ENCODE measurements around the gene ZC3H12D.

The ZC3H12D gene

DNA sequence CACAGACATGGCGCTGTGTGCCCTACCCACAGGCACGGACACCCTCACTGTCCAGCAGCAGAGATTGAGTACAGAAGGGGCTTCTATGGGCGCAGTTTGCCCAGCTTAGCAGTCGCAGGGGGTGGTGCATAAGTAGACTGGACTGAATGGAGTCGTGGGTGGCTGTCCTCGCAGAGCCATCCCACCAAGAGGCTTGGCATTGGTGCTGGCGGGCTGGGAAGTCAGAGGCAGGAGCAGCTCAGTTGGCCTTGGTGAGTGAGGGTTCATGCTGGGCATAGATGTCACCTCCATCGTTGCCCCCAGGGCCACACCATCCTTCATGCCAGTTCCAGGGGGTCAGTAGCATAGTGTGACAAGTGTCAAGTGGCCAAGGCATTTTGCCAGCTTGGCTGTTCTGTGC lies 59.6 kb downstream of the ZC3H12D start:
- TF ChIP-seq, protein P1, sequence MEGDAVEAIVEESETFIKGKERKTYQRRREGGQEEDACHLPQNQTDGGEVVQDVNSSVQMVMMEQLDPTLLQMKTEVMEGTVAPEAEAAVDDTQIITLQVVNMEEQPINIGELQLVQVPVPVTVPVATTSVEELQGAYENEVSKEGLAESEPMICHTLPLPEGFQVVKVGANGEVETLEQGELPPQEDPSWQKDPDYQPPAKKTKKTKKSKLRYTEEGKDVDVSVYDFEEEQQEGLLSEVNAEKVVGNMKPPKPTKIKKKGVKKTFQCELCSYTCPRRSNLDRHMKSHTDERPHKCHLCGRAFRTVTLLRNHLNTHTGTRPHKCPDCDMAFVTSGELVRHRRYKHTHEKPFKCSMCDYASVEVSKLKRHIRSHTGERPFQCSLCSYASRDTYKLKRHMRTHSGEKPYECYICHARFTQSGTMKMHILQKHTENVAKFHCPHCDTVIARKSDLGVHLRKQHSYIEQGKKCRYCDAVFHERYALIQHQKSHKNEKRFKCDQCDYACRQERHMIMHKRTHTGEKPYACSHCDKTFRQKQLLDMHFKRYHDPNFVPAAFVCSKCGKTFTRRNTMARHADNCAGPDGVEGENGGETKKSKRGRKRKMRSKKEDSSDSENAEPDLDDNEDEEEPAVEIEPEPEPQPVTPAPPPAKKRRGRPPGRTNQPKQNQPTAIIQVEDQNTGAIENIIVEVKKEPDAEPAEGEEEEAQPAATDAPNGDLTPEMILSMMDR (IDR thresholded peaks at IDR 0.05; ENCODE audit: control insufficient read depth, extremely low read depth, insufficient read depth), result no peak

DNA sequence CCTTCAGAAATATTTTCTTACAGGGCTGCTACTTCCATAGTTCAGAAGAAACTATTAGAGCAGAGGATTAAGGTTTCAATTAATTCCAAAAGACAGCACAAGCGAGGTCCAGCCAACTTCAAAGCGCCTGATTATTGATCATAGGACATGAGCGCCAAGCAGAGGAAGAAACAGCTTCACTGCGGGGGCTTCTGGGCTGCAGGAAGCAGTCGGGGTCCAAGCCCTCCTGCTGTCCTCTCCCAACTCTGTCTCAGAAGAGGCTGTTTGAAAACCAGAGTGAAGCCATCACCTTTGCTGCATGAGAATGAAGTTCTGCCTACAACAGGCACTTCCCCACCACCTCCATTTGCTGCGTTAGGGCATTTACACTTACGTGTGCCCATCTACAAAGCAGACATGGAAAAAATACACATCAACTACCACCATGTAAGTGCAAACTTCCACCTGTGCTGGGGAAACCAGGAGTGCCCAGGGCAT lies 60.8 kb downstream of the ZC3H12D start:
- DNase-seq (ENCODE audit: low read depth), result no peak
- H3K4me3 ChIP-seq (ENCODE audit: low read depth, low read length), result no peak overlapping the region
- TF ChIP-seq, protein P1 (IDR thresholded peaks at IDR 0.05; ENCODE audit: control insufficient read depth, extremely low read depth, insufficient read depth), result no peak

More for the DNA sequence above, 59.6 kb downstream of the ZC3H12D start:
- no peak overlapping the region for H3K4me3 ChIP-seq (ENCODE audit: low read depth, low read length)
- DNase-seq (ENCODE audit: low read depth), result no peak

DNA sequence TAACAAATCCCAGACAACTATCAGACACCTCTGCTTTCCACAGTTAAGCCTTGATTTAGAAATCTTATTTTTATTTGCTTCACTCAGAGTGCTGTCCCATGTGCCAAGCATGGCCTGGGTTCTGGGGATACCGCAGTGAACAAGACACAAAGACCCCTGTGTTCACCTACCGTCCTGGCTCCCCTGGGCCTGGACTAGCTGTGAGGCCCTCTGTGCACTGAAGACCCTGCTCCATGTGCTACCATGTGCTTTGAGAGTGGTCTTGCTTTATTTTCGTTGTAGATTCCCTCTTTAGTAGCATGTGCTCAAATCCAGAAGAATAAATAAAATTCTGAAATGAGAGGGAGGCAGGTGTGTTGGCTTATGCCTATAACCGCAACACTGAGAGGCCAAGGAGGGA lies 62.2 kb downstream of the ZC3H12D start:
- DNase-seq (ENCODE audit: low read depth), result no peak
- no peak overlapping the region for H3K4me3 ChIP-seq (ENCODE audit: low read depth, low read length)
- TF ChIP-seq, protein P1 (IDR thresholded peaks at IDR 0.05; ENCODE audit: control insufficient read depth, extremely low read depth, insufficient read depth), result no peak

DNA sequence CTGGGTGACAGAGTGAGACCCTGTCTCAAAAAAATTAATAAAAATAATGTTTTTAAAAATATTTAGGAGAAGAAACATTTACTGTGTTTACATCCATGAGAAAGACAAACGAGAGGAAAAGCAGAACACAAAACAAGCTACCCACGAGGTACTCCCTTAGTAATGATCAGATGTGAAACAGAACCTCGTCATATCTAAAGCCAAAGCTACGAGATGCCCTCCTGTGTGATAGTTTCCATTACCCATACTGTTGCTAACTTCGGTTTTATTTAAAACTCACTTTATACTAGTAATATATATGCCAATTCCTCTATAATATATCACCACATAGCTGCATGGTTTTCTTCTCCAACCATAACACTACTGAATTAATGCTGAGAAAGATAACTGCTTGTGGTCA lies 63.7 kb downstream of the ZC3H12D start:
- TF ChIP-seq, protein P1 (IDR thresholded peaks at IDR 0.05; ENCODE audit: control insufficient read depth, extremely low read depth, insufficient read depth), result no peak
- no peak overlapping the region for H3K4me3 ChIP-seq (ENCODE audit: low read depth, low read length)
- DNase-seq (ENCODE audit: low read depth), result no peak

DNA sequence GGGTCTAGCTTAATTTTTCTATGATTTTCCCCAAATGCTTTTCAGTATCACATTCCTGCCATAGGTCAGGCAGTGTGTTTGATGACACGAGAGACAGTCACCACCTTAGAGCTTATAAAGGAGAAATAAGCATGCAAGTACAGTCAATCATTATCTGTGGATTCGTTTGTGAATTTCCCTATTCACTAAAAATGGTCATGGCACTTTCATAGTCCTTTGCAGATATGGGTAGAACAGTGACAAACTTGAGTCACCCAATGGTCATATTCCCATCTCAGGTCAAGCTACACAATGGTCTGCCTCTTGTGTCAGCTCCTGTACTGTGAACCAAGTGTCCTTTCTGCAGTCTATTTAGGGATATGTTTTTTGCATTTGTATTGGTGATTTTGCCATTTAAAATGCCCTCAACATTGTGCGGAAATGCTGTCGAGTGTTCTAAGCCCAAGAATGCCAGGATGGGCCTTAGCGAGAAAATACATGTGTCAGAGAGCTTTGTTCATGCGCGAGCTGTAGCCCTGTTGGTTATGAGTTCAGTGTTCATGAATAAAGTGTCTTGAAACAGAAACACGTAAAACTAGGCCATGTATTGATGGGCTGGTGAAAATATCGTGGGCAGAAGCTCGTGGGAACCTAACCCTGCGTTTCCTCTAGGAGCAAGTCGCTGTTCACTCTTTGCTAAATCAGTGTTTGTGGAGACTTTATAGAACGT lies 65.0 kb downstream of the ZC3H12D start:
- H3K4me3 ChIP-seq (ENCODE audit: low read depth, low read length), result no peak overlapping the region
- TF ChIP-seq, protein P1 (IDR thresholded peaks at IDR 0.05; ENCODE audit: control insufficient read depth, extremely low read depth, insufficient read depth), result no peak
- DNase-seq (ENCODE audit: low read depth), result no peak

DNA sequence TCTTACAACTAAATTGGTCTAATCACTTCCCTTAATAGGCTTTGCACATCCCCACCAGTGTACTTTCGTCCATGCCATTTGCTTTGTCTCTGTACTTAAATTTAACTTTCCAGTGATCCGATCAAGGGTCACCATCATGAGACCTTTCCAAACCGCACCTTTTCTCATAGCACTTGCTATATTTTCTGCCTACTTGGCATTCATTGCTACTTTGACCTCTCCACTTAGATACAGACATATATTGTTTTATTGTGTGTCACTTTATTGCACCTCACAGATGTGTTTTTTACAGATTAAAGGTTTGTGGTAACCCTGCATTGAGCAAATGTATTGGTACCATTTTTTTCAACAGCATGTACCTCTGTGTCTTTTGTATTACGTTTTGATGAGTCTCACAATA lies 70.0 kb downstream of the ZC3H12D start:
- no peak overlapping the region for H3K4me3 ChIP-seq (ENCODE audit: low read depth, low read length)
- no peak for DNase-seq (ENCODE audit: low read depth)
- TF ChIP-seq, protein P1 (IDR thresholded peaks at IDR 0.05; ENCODE audit: control insufficient read depth, extremely low read depth, insufficient read depth), result no peak

DNA sequence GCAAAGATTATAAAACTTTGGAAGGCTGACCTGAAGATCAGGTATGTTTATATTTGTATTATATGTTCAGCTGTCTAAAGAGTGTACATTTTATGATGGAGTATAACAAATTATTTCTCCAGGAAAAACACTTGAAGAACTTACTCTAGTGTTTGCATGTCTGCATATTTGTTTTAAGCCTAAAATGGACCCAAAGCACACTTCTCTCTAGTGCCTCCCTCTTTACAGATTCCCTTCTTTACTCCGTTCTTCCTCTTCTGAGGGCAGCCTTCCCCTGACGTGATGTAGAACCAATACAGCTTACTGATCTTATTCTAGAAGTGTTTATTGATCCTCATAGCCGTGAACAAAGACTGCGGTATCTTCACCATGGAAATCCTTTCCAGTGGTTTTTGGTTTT lies 70.8 kb downstream of the ZC3H12D start:
- no peak overlapping the region for H3K4me3 ChIP-seq (ENCODE audit: low read depth, low read length)
- TF ChIP-seq, protein P1 (IDR thresholded peaks at IDR 0.05; ENCODE audit: control insufficient read depth, extremely low read depth, insufficient read depth), result no peak
- DNase-seq (ENCODE audit: low read depth), result no peak

All from LNCaP clone FGC (cell line).